Choroid plexus epithelial cell (primary cell): ENCODE results near the gene DUSP21.

ENCODE experiments used
- DNase-seq: peaks from one replicate; pipeline ENCODE4 v3.0.0-alpha.2; 2010; ENCODE audit warnings: low read depth
- H3K4me3 ChIP-seq: 2 replicates; pipeline ENCODE4 v1.5.1; 2011; ENCODE audit warnings: low read depth, mild to moderate bottlenecking, control low read depth, low read length, moderate library complexity
- CTCF ChIP-seq: conservative IDR thresholded peaks from 2 replicates; pipeline ENCODE4 v1.5.1; 2011; ENCODE audit warnings: low read depth, mild to moderate bottlenecking, control low read depth, inconsistent platforms, low read length, moderate library complexity

DUSP21 gene

GRCh38 chrX:44871931-44872820 is 28.4 kb downstream of the DUSP21 start:
- no peak for TF ChIP-seq CTCF
- H3K4me3 ChIP-seq = peak overlapping the region; percentile 71
- peak; percentile 27 for DNase-seq

GRCh38 chrX:44872821-44873414 is 29.1 kb downstream of the DUSP21 start, which contains the start of gene KDM6A:
KDM6A (plus strand) TSS chrX:44873188; CDS start chrX:44873552, 364 bp downstream.
- TF ChIP-seq CTCF = no peak
- H3K4me3 ChIP-seq = peak within 1 kb of the TSS; percentile 71
- peak; percentile 96 for DNase-seq

GRCh38 chrX:44873415-44874276 is 29.8 kb downstream of the DUSP21 start:
- peak overlapping the region; percentile 71 for H3K4me3 ChIP-seq
- peak; percentile 45 for DNase-seq
- TF ChIP-seq CTCF = no peak

- TF ChIP-seq CTCF = no peak
- peak overlapping the region; percentile 71 for H3K4me3 ChIP-seq
- DNase-seq = peak; percentile 27
Measured at GRCh38 chrX:44874420-44875184, 30.8 kb downstream of the DUSP21 start.

- no peak for DNase-seq
- peak overlapping the region; percentile 71 for H3K4me3 ChIP-seq
- no peak for TF ChIP-seq CTCF
Measured at GRCh38 chrX:44875185-44875489, 31.3 kb downstream of the DUSP21 start.

- H3K4me3 ChIP-seq = peak overlapping the region; percentile 71
- DNase-seq = no peak
- TF ChIP-seq CTCF = no peak
Measured at GRCh38 chrX:44876086-44876485, 32.3 kb downstream of the DUSP21 start.
